PC-9 (cell line): ENCODE measurements around the gene TRMT112. TPM values are rescaled to one million over a fixed set of nuclear protein-coding genes. Genes with fewer than 3 reads are reported as not detected.

Experiments
- BruUV-seq: library from RNA; stranded (reverse); fragments of 400-500 nt; replicated peaks from 2 replicates; lab custom pipeline; 2021; lab: Mats Ljungman, UMichigan
- CTCF ChIA-PET: fragments of 300-600 bp; sonication (Branson Sonifier 250); formaldehyde crosslinking; loops from one replicate; lab custom pipeline; 2022; ENCODE audit warnings: antibody characterized with exemption; lab: Charles Lee
- POLR2A ChIA-PET: fragments of 300-600 bp; sonication (Branson Sonifier 250); formaldehyde crosslinking; loops from one replicate; lab custom pipeline; 2022; ENCODE audit warnings: antibody characterized with exemption; ENCODE audit not compliant: unreplicated experiment; lab: Charles Lee
- DNase-seq, 2 experiments: peaks; one replicate each; pipeline versions ENCODE4 v3.0.0 to v3.0.0-alpha.2; 2015 to 2022; ENCODE audit warnings: mixed read lengths in 1 of 2
- H2AFZ ChIP-seq: fragments of 200-600 bp; sonication (generic); 2 replicates; pipeline ENCODE4 v1.8.1; 2017; ENCODE audit warnings: antibody characterized with exemption
- H3F3A ChIP-seq: fragments of 200-600 bp; sonication (generic); 2 replicates; pipeline ENCODE4 v1.8.1; 2017; ENCODE audit warnings: antibody characterized with exemption, mild to moderate bottlenecking, low read depth; ENCODE audit not compliant: insufficient read depth
- H3K27ac ChIP-seq: fragments of 200-600 bp; sonication (generic); 2 replicates; pipeline ENCODE4 v1.6.1; 2016; ENCODE audit warnings: mixed run types
- H3K27me3 ChIP-seq: fragments of 200-600 bp; sonication (generic); 2 replicates; pipeline ENCODE4 v1.6.1; 2016; ENCODE audit warnings: low read depth, mixed run types; ENCODE audit not compliant: insufficient read depth
- H3K36me3 ChIP-seq: fragments of 200-600 bp; sonication (generic); 2 replicates; pipeline ENCODE4 v1.6.1; 2016; ENCODE audit warnings: low read depth, mixed run types
- H3K4me1 ChIP-seq: fragments of 200-600 bp; sonication (generic); replicated peaks from 2 replicates; pipeline ENCODE4 v1.6.1; 2016; ENCODE audit warnings: mixed run types; ENCODE audit not compliant: insufficient read depth
- H3K4me2 ChIP-seq: fragments of 200-600 bp; sonication (generic); 2 replicates; pipeline ENCODE4 v1.6.1; 2017; ENCODE audit warnings: mixed run types
- H3K4me3 ChIP-seq: fragments of 200-600 bp; sonication (generic); 2 replicates; pipeline ENCODE4 v1.6.1; 2016; ENCODE audit warnings: mixed run types
- H3K79me2 ChIP-seq: fragments of 200-600 bp; sonication (generic); 2 replicates; pipeline ENCODE4 v1.6.1; 2017; ENCODE audit warnings: low read depth, mixed run types
- H3K9me2 ChIP-seq: fragments of 200-600 bp; sonication (generic); 2 replicates; pipeline ENCODE4 v1.8.1; 2017; ENCODE audit warnings: mild to moderate bottlenecking; ENCODE audit not compliant: insufficient read depth
- H3K9me3 ChIP-seq: fragments of 200-600 bp; sonication (generic); 2 replicates; pipeline ENCODE4 v1.8.1; 2016; ENCODE audit warnings: low read depth; ENCODE audit not compliant: insufficient read depth
- H4K20me1 ChIP-seq: fragments of 200-600 bp; sonication (generic); 2 replicates; pipeline ENCODE4 v1.8.1; 2017; ENCODE audit not compliant: insufficient read depth
- CTCF ChIP-seq: fragments of 200-600 bp; sonication (generic); conservative IDR thresholded peaks from 2 replicates; pipeline ENCODE4 v1.6.1; 2017; ENCODE audit warnings: mixed run types, antibody characterized with exemption, mild to moderate bottlenecking, moderate library complexity
- EZH2 ChIP-seq: fragments of 200-600 bp; sonication (generic); IDR thresholded peaks from 2 replicates; pipeline ENCODE4 v1.8.0; 2017; ENCODE audit warnings: antibody characterized with exemption, low read depth
- intact Hi-C: fragments of 100-400 bp; cut with micrococcal nuclease; formaldehyde crosslinking; loops from one replicate; pipeline ENCODE4 v1.10.0; 2022; ENCODE audit not compliant: unreplicated experiment
- total RNA-seq: library from RNA; stranded (reverse); gene quantifications from 2 replicates; pipeline ENCODE4 v1.2.3, GENCODE V29; 2021

TRMT112 gene
- total RNA-seq, 1 experiment from 2014 or later: 275 TPM

- Histone ChIP-seq H3K4me3 (peak overlapping the region; percentile 67), H3K9me3 (no peaks in the 10 kb centered on the region), H3K4me2 (peak overlapping the region; percentile 82), H2AFZ (peak overlapping the region; percentile 83), H3K27me3 (no peaks in the 10 kb centered on the region), H4K20me1 (no peaks in the 10 kb centered on the region), H3F3A (peaks cover 17% of the 10 kb centered on the region; the same call in 1 of the 2 replicates), H3K4me1 (peaks cover 22% of the 10 kb centered on the region), H3K79me2 (peaks cover 15% of the 10 kb centered on the region; the same call in 1 of the 2 replicates), H3K9me2 (no peaks in the 10 kb centered on the region), H3K36me3 (no peaks in the 10 kb centered on the region), H3K27ac (no peak overlapping the region)
- intact Hi-C loops: loop anchor here (1.0 kb wide), 1 partner anchor 16 kb away; no protein-coding TSS in a partner anchor
- CTCF ChIA-PET: interaction anchor here (0.6 to 0.7 kb wide), 4 partner anchors 14 to 587 kb away, joined by 3 to 11 read pairs (median 6); partner anchors contain the start of gene CATSPERZ
- DNase-seq: peak in 1 of 2 experiments; percentile 59
- TF ChIP-seq EZH2 (no peak), CTCF (peak; percentile 44; the same call in 1 of the 2 replicates)
- BruUV-seq: TSS peak; percentile 9
- POLR2A ChIA-PET: interaction anchor here (1.0 kb wide), 1 partner anchor 15 kb away, joined by 3 read pairs; no protein-coding TSS in a partner anchor
These were observed 31.2 kb downstream of the TRMT112 start for GRCh38 chr11:64285885-64286800.

- H2AFZ ChIP-seq: peak within 1 kb of the TSS; percentile 83
- TF ChIP-seq EZH2 (no peak), CTCF (no peak; the same call in 1 of the 2 replicates)
These were observed 32.1 kb downstream of the TRMT112 start, which contains the start of gene GPR137 for GRCh38 chr11:64284962-64285884. Gene GPR137, plus strand, starts transcription at chr11:64285848. Its CDS starts 677 bp downstream, at chr11:64286525.

More at GRCh38 chr11:64284962-64285884, 32.1 kb downstream of the TRMT112 start, which contains the start of gene GPR137:
- Histone ChIP-seq H3K27me3 (no peaks in the 10 kb centered on the region), H3K4me1 (peaks cover 22% of the 10 kb centered on the region), H3K4me2 (peak within 1 kb of the TSS; percentile 82), H3K36me3 (no peaks in the 10 kb centered on the region), H3K9me2 (no peaks in the 10 kb centered on the region), H3F3A (peaks cover 17% of the 10 kb centered on the region; the same call in 1 of the 2 replicates), H3K9me3 (no peaks in the 10 kb centered on the region), H3K79me2 (peaks cover 15% of the 10 kb centered on the region; the same call in 1 of the 2 replicates), H3K27ac (peak within 1 kb of the TSS; percentile 54), H3K4me3 (peak within 1 kb of the TSS; percentile 67), H4K20me1 (no peaks in the 10 kb centered on the region)
- POLR2A ChIA-PET: interaction anchor here (0.5 to 0.7 kb wide), 5 partner anchors 14 to 319 kb away, joined by 3 to 5 read pairs (median 4); no protein-coding TSS in a partner anchor
- intact Hi-C loops: loop anchor here (1.0 kb wide), 2 partner anchors 15 to 20 kb away; partner anchors contain the start of gene ESRRA
- peak; percentile 64 to 92 for DNase-seq
- CTCF ChIA-PET: interaction anchor here (0.6 to 1.5 kb wide), 11 partner anchors 13 to 588 kb away, joined by 3 to 11 read pairs (median 6); partner anchors contain the start of gene PRDX5
- BruUV-seq: TSS peak; percentile 88
